SK-N-MC (cell line): Measurements from ENCODE around the gene TNNT3.
"Not testable (repeated sequence)": the region's sequence is repeated elsewhere in the genome, so short reads cannot be mapped to it uniquely, and the experiment has no call there.

Experiments
- DNase-seq: peaks from one replicate; pipeline ENCODE4 v3.0.0-alpha.2; 2011; ENCODE audit warnings: low read depth, low spot score
- H3K27ac ChIP-seq: fragments of 200-600 bp; sonication (generic); 2 replicates; pipeline ENCODE4 v1.5.1; 2016; ENCODE audit warnings: mixed run types
- H3K36me3 ChIP-seq: fragments of 200-600 bp; sonication (generic); 2 replicates; pipeline ENCODE4 v1.6.1; 2017; ENCODE audit warnings: antibody characterized with exemption, low read length, mixed read lengths; ENCODE audit not compliant: insufficient read depth
- H3K4me3 ChIP-seq: fragments of 200-600 bp; sonication (generic); 2 replicates; pipeline ENCODE4 v1.5.1; 2016
- H3K9ac ChIP-seq: fragments of 200-600 bp; sonication (generic); 2 replicates; pipeline ENCODE4 v1.8.0; 2017; ENCODE audit warnings: mixed run types, mixed read lengths; ENCODE audit not compliant: insufficient read length
- H3K9me3 ChIP-seq: fragments of 200-600 bp; sonication (generic); 2 replicates; pipeline ENCODE4 v1.6.1; 2017; ENCODE audit warnings: low read depth, mild to moderate bottlenecking, antibody characterized with exemption, low read length, moderate library complexity, mixed read lengths
- EZH2 ChIP-seq: fragments of 200-600 bp; sonication (generic); IDR thresholded peaks from one replicate; pipeline ENCODE4 v1.6.1; 2017; ENCODE audit warnings: antibody characterized with exemption
- FOXP2 ChIP-seq: optimal IDR thresholded peaks from 2 replicates; pipeline ENCODE3; 2011; ENCODE audit warnings: mild to moderate bottlenecking, moderate library complexity; ENCODE audit not compliant: insufficient read depth; ENCODE audit errors: extremely low read length, control extremely low read depth
- POLR2AphosphoS5 ChIP-seq: IDR thresholded peaks from 2 replicates; pipeline ENCODE4 v1.6.1; 2012; ENCODE audit warnings: mild to moderate bottlenecking, low read depth, low read length, borderline replicate concordance

The TNNT3 gene

GRCh38 chr11:1875093-1875850 lies 44.2 kb upstream of the TNNT3 start:
- Histone ChIP-seq H3K4me3 (no peak overlapping the region), H3K9me3 (no peaks in the 10 kb centered on the region), H3K27ac (no peak overlapping the region), H3K36me3 (no peaks in the 10 kb centered on the region), H3K9ac (no peak overlapping the region)
- no peak for TF ChIP-seq EZH2
- no peak for TF ChIP-seq POLR2AphosphoS5
- no peak for DNase-seq

- H3K27ac ChIP-seq, DNase-seq, H3K9me3 ChIP-seq, H3K36me3 ChIP-seq, H3K4me3 ChIP-seq, H3K9ac ChIP-seq: not testable (repeated sequence)
Measured at GRCh38 chr11:1875851-1876301, 43.6 kb upstream of the TNNT3 start.

- Histone ChIP-seq H3K36me3 (no peaks in the 10 kb centered on the region), H3K4me3 (no peak overlapping the region), H3K9me3 (no peaks in the 10 kb centered on the region), H3K27ac (no peak overlapping the region), H3K9ac (no peak overlapping the region)
- TF ChIP-seq EZH2: no peak
- no peak for TF ChIP-seq FOXP2
- no peak for TF ChIP-seq POLR2AphosphoS5
- DNase-seq: no peak
Measured at GRCh38 chr11:1876361-1877063, 43.0 kb upstream of the TNNT3 start.

- Histone ChIP-seq H3K36me3 (no peaks in the 10 kb centered on the region), H3K27ac (no peak overlapping the region), H3K4me3 (no peak overlapping the region), H3K9ac (no peak overlapping the region), H3K9me3 (no peaks in the 10 kb centered on the region)
- TF ChIP-seq POLR2AphosphoS5 (no peak), FOXP2 (no peak), EZH2 (no peak)
- no peak for DNase-seq
Measured at GRCh38 chr11:1877211-1878136, 42.0 kb upstream of the TNNT3 start.

GRCh38 chr11:1878137-1879031 lies 41.1 kb upstream of the TNNT3 start:
- Histone ChIP-seq H3K27ac (no peak overlapping the region), H3K4me3 (no peak overlapping the region), H3K9me3 (no peaks in the 10 kb centered on the region), H3K9ac (no peak overlapping the region), H3K36me3 (no peaks in the 10 kb centered on the region)
- no peak for DNase-seq
- TF ChIP-seq EZH2: no peak

- Histone ChIP-seq H3K36me3 (no peaks in the 10 kb centered on the region), H3K9me3 (no peaks in the 10 kb centered on the region), H3K27ac (no peak overlapping the region), H3K4me3 (no peak overlapping the region), H3K9ac (no peak overlapping the region)
- TF ChIP-seq POLR2AphosphoS5: no peak
- TF ChIP-seq EZH2: no peak
- TF ChIP-seq FOXP2: no peak
- no peak for DNase-seq
Measured at GRCh38 chr11:1879342-1879940, 40.1 kb upstream of the TNNT3 start.

GRCh38 chr11:1879941-1880720 lies 39.4 kb upstream of the TNNT3 start:
- Histone ChIP-seq H3K9ac (no peak overlapping the region), H3K4me3 (no peak overlapping the region), H3K27ac (no peak overlapping the region), H3K36me3 (no peaks in the 10 kb centered on the region), H3K9me3 (no peaks in the 10 kb centered on the region)
- TF ChIP-seq POLR2AphosphoS5: no peak
- no peak for TF ChIP-seq FOXP2
- no peak for TF ChIP-seq EZH2
- DNase-seq: no peak
